Neural crest cell (in vitro differentiated cells): Measurements from ENCODE around the gene LACTBL1. TPM values are rescaled to one million over a fixed set of nuclear protein-coding genes. Genes with fewer than 3 reads are reported as not detected.

Experiments
- DNase-seq: peaks from one replicate; pipeline ENCODE4 v3.0.0; 2021; ENCODE audit warnings: low read depth, mixed read lengths, low spot score
- H3K27ac Mint-ChIP-seq: one replicate; pipeline ENCODE4 v1.8.0; 2021; ENCODE audit warnings: mild to moderate bottlenecking, mixed read lengths; ENCODE audit not compliant: unreplicated experiment
- H3K27me3 Mint-ChIP-seq: 2 replicates; pipeline ENCODE4 v1.8.0; 2021; ENCODE audit warnings: low read depth, mild to moderate bottlenecking, mixed read lengths
- H3K36me3 Mint-ChIP-seq: 2 replicates; pipeline ENCODE4 v1.8.0; 2021; ENCODE audit warnings: low read depth, mild to moderate bottlenecking, mixed read lengths
- H3K4me1 Mint-ChIP-seq: 2 replicates; pipeline ENCODE4 v1.8.0; 2021; ENCODE audit warnings: mixed read lengths
- H3K4me3 Mint-ChIP-seq: one replicate; pipeline ENCODE4 v1.8.0; 2021; ENCODE audit warnings: mild to moderate bottlenecking, mixed read lengths
- H3K9me3 Mint-ChIP-seq: 2 replicates; pipeline ENCODE4 v1.8.0; 2021; ENCODE audit warnings: mixed read lengths
- total RNA-seq: library from RNA; stranded (reverse); gene quantifications from 2 replicates; pipeline ENCODE4 v1.2.1, GENCODE V29; 2021
- TF ChIP-seq, protein P1 (sequence below): fragments of 200-600 bp; sonication (generic); conservative IDR thresholded peaks from 2 replicates; pipeline ENCODE4 v1.5.0; 2021; ENCODE audit warnings: antibody characterized with exemption, mild to moderate bottlenecking

The LACTBL1 gene
- total RNA-seq, 1 donor from 2014 or later: not detected

DNA sequence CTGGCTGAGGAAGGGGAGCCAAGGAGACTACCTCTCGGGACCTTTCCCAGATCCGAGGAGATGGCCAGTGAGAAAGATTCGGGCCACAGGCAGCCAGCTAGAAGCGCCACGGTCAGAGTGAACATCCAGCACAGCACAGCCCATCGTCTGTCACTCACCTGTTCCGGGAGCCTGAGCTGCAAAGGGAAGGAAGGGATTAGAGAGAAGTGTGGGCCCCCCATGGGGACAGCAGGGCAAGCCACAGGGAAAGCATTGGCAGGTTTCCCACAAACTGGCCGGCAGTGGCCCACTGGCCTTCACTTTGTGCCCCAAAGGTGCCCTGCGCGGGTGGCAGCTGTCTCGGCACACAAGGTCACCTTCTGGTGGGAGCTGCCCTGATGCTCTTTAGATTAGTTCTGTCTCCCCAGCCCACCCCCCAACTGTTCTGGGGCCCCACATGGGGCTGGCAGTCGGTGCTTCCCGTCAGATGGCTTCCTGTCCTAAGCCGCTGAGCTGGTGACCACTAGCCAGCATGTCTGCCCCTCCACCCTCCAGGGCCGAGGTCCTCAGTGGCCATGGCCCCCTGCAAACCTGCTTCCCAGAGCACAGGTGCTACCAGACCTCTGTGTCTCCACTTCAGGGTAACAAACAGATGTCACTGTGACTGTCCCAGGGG is 56.7 kb downstream of the LACTBL1 start:
- peak overlapping the region; percentile 30 for H3K27ac Mint-ChIP-seq
- H3K27me3 Mint-ChIP-seq: no peaks in the 10 kb centered on the region
- no peaks in the 10 kb centered on the region for H3K9me3 Mint-ChIP-seq
- no peak overlapping the region for H3K4me3 Mint-ChIP-seq
- H3K4me1 Mint-ChIP-seq: peaks cover 41% of the 10 kb centered on the region
- TF ChIP-seq, protein P1, sequence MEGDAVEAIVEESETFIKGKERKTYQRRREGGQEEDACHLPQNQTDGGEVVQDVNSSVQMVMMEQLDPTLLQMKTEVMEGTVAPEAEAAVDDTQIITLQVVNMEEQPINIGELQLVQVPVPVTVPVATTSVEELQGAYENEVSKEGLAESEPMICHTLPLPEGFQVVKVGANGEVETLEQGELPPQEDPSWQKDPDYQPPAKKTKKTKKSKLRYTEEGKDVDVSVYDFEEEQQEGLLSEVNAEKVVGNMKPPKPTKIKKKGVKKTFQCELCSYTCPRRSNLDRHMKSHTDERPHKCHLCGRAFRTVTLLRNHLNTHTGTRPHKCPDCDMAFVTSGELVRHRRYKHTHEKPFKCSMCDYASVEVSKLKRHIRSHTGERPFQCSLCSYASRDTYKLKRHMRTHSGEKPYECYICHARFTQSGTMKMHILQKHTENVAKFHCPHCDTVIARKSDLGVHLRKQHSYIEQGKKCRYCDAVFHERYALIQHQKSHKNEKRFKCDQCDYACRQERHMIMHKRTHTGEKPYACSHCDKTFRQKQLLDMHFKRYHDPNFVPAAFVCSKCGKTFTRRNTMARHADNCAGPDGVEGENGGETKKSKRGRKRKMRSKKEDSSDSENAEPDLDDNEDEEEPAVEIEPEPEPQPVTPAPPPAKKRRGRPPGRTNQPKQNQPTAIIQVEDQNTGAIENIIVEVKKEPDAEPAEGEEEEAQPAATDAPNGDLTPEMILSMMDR: no peak
- no peaks in the 10 kb centered on the region for H3K36me3 Mint-ChIP-seq
- DNase-seq: no peak

DNA sequence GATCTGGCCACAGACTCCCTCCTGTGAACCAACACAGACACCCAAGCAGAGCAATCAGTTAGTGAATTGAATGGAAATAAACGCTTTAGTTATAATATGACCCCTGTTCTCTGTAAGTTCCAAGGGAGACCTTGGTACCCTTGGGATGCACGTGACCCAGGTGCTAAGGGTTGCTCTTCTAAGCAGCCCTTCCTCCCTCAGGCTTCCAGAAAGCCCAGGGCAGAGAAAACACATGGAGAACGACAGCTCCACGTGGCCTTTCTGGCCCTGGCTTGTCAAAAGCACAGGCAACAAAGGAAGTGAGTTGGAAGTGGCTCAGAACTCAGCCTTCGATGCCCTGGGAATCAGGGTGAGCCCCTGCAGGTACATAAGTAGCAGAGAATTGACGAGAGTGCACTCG is 57.4 kb downstream of the LACTBL1 start:
- H3K4me3 Mint-ChIP-seq: no peak overlapping the region
- H3K36me3 Mint-ChIP-seq: no peaks in the 10 kb centered on the region
- H3K9me3 Mint-ChIP-seq: no peaks in the 10 kb centered on the region
- no peak overlapping the region for H3K27ac Mint-ChIP-seq
- peaks cover 35% of the 10 kb centered on the region for H3K4me1 Mint-ChIP-seq
- TF ChIP-seq, protein P1: no peak
- H3K27me3 Mint-ChIP-seq: no peaks in the 10 kb centered on the region
- DNase-seq: no peak

DNA sequence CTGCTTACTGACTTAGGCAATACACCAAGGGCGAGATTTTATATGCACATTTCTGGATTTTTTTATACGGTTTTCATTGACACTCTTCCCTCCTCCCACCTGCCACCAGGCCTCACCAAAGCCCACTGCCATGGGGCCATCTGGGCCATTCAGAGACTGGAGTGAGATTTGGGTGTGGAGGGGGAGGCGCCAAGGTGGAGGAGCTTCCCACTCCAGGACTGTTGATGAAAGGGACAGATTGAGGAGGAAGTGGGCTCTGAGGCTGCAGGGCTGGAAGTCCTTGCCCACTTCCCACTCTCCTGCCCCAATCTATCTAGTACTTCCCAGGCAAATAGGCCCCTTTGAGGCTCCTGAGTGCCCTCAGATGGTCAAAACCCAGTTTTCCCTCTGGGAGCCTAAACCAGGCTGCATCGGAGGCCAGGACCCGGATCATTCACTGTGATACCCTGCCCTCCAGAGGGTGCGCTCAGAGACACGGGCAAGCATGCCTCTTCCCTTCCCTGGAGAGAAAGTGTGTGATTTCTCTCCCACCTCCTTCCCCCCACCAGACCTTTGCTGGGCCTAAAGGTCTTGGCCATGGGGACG is 57.9 kb downstream of the LACTBL1 start:
- Mint-ChIP-seq H3K9me3 (no peaks in the 10 kb centered on the region), H3K4me1 (peaks cover 35% of the 10 kb centered on the region), H3K4me3 (no peak overlapping the region), H3K27ac (peak overlapping the region; percentile 8), H3K27me3 (no peaks in the 10 kb centered on the region), H3K36me3 (no peaks in the 10 kb centered on the region)
- TF ChIP-seq, protein P1: no peak
- no peak for DNase-seq

DNA sequence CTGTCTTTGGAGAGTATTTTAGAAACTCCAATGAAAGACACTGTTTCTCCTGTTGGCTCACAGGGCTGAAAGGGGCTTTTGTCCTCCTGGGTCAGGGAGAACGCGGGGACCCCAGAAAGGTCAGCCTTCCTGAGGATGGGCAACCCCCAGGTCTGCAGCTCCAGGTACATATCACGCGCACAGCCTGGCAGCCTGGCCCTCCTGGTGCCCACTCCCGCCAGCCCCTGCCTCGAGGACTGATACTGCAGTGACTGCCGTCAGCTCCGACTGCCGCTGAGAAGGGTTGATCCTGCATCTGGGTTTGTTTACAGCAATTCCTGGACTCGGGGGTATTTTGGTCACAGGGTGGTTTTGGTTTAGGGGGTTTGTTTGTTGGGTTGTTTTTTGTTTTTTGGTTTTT is 58.5 kb downstream of the LACTBL1 start:
- TF ChIP-seq, protein P1: no peak
- no peaks in the 10 kb centered on the region for H3K9me3 Mint-ChIP-seq
- no peak for DNase-seq
- no peak overlapping the region for H3K4me3 Mint-ChIP-seq
- H3K36me3 Mint-ChIP-seq: no peaks in the 10 kb centered on the region
- no peaks in the 10 kb centered on the region for H3K27me3 Mint-ChIP-seq
- peak overlapping the region; percentile 67 for H3K27ac Mint-ChIP-seq
- peaks cover 35% of the 10 kb centered on the region for H3K4me1 Mint-ChIP-seq

DNA sequence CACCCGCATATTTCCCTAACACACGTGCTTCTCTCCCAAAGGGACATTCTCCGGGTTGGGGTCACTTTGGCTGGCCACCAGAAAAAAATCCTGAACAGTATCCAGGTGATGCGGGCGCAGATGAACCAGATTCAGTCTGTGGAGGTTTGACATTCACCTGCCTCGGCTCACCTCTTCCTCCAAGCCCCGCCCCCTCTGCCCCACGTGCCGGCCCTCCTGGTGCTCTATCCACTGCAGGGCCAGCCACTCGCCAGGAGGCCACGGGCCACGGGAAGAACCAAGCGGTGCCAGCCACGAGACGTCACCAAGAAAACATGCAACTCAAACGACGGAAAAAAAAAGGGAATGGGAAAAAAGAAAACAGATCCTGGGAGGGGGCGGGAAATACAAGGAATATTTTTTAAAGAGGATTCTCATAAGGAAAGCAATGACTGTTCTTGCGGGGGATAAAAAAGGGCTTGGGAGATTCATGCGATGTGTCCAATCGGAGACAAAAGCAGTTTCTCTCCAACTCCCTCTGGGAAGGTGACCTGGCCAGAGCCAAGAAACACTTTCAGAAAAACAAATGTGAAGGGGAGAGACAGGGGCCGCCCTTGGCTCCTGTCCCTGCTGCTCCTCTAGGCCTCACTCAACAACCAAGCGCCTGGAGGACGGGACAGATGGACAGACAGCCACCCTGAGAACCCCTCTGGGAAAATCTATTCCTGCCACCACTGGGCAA is 59.1 kb downstream of the LACTBL1 start:
- DNase-seq: no peak
- no peaks in the 10 kb centered on the region for H3K27me3 Mint-ChIP-seq

More for the DNA sequence above, 59.1 kb downstream of the LACTBL1 start:
- H3K4me3 Mint-ChIP-seq: peak overlapping the region; percentile 66
- peaks cover 35% of the 10 kb centered on the region for H3K4me1 Mint-ChIP-seq
- TF ChIP-seq, protein P1: no peak
- no peaks in the 10 kb centered on the region for H3K9me3 Mint-ChIP-seq
- H3K27ac Mint-ChIP-seq: peak overlapping the region; percentile 67
- H3K36me3 Mint-ChIP-seq: no peaks in the 10 kb centered on the region
